Neuronal stem cell (in vitro differentiated cells): Measurements from ENCODE around the gene DUSP22.

Experiments
- DNase-seq: peaks from one replicate; pipeline ENCODE4 v3.0.0-alpha.2; 2013; ENCODE audit warnings: low spot score
- H2AFZ ChIP-seq: one replicate; pipeline ENCODE4 v1.6.1; 2013; ENCODE audit warnings: mild to moderate bottlenecking, low read length, inconsistent platforms
- H2AK5ac ChIP-seq: 2 replicates; pipeline ENCODE4 v1.6.1; 2013; ENCODE audit warnings: low read depth, mild to moderate bottlenecking, inconsistent platforms, low read length, moderate library complexity, mixed read lengths
- H2BK120ac ChIP-seq: 2 replicates; pipeline ENCODE4 v1.6.1; 2013; ENCODE audit warnings: low read depth, mild to moderate bottlenecking, inconsistent platforms, low read length, moderate library complexity, mixed read lengths
- H2BK12ac ChIP-seq: one replicate; pipeline ENCODE4 v1.6.1; 2013; ENCODE audit warnings: low read length, inconsistent platforms
- H2BK15ac ChIP-seq: 2 replicates; pipeline ENCODE4 v1.6.1; 2013; ENCODE audit warnings: mild to moderate bottlenecking, low read length, inconsistent platforms, mixed read lengths
- H2BK5ac ChIP-seq: one replicate; pipeline ENCODE4 v1.6.1; 2013; ENCODE audit warnings: inconsistent platforms, mild to moderate bottlenecking, low read length, moderate library complexity
- H3K14ac ChIP-seq: one replicate; pipeline ENCODE4 v1.6.1; 2013; ENCODE audit warnings: low read length, inconsistent platforms
- H3K18ac ChIP-seq: 2 replicates; pipeline ENCODE4 v1.6.1; 2013; ENCODE audit warnings: low read length, inconsistent platforms
- H3K23ac ChIP-seq: 2 replicates; pipeline ENCODE4 v1.6.1; 2013; ENCODE audit warnings: low read depth, mild to moderate bottlenecking, mixed read lengths, low read length, inconsistent platforms; ENCODE audit not compliant: poor library complexity
- H3K27ac ChIP-seq: replicated peaks from 3 replicates; pipeline ENCODE4 v1.5.1; 2013; ENCODE audit warnings: low read length, inconsistent platforms
- H3K27me3 ChIP-seq, 3 experiments: 2 replicates each; pipeline ENCODE4 v1.6.1; 2013; ENCODE audit warnings: low read length in 3 of 3, mild to moderate bottlenecking in 2 of 3, inconsistent platforms in 1 of 3, low read depth in 1 of 3, mixed read lengths in 1 of 3, moderate library complexity in 1 of 3; ENCODE audit not compliant: control insufficient read depth in 3 of 3, insufficient read depth in 3 of 3
- H3K36me3 ChIP-seq, 2 donors: replicated peaks in 1 of 2; 2 replicates each; pipeline ENCODE4 v1.6.1; 2013; ENCODE audit warnings: low read length in 2 of 2; ENCODE audit not compliant: control insufficient read depth in 2 of 2, insufficient read depth in 2 of 2
- H3K4ac ChIP-seq: 2 replicates; pipeline ENCODE4 v1.6.1; 2013; ENCODE audit warnings: inconsistent platforms, mild to moderate bottlenecking, low read length, moderate library complexity
- H3K4me1 ChIP-seq, 2 donors: 1 replicate in 1 of 2; 2 replicates in 1 of 2; pipeline ENCODE4 v1.6.1; 2013; ENCODE audit warnings: low read length in 2 of 2, low read depth in 1 of 2; ENCODE audit not compliant: control insufficient read depth in 2 of 2, insufficient read depth in 1 of 2
- H3K4me2 ChIP-seq: one replicate; pipeline ENCODE4 v1.6.1; 2013; ENCODE audit warnings: mild to moderate bottlenecking, low read length, inconsistent platforms; ENCODE audit not compliant: insufficient read depth, poor library complexity, severe bottlenecking
- H3K4me3 ChIP-seq, 2 donors: 2 replicates each; pipeline ENCODE4 v1.5.1; 2013; ENCODE audit warnings: low read length in 2 of 2, mild to moderate bottlenecking in 2 of 2, inconsistent platforms in 1 of 2, moderate library complexity in 1 of 2
- H3K79me1 ChIP-seq: one replicate; pipeline ENCODE4 v1.6.1; 2013; ENCODE audit warnings: low read depth, mild to moderate bottlenecking, inconsistent platforms, low read length, moderate library complexity
- H3K9ac ChIP-seq: one replicate; pipeline ENCODE4 v1.6.1; 2013; ENCODE audit warnings: mild to moderate bottlenecking, low read depth, low read length, inconsistent platforms; ENCODE audit not compliant: poor library complexity
- H3K9me3 ChIP-seq, 2 donors: replicated peaks in 1 of 2; 2 replicates each; pipeline versions ENCODE3 to v1.6.1; 2013; ENCODE audit warnings: low read length in 2 of 2, mild to moderate bottlenecking in 2 of 2, inconsistent platforms in 1 of 2, low read depth in 1 of 2, mixed read lengths in 1 of 2, moderate library complexity in 1 of 2; ENCODE audit not compliant: control insufficient read depth in 2 of 2, insufficient read depth in 1 of 2
- H4K8ac ChIP-seq: one replicate; pipeline ENCODE4 v1.6.1; 2013; ENCODE audit warnings: low read depth, mild to moderate bottlenecking, inconsistent platforms, low read length, moderate library complexity
- H4K91ac ChIP-seq: one replicate; pipeline ENCODE4 v1.6.1; 2013; ENCODE audit warnings: low read length, low read depth, mild to moderate bottlenecking, inconsistent platforms; ENCODE audit not compliant: poor library complexity
- WGBS, 2 donors: extraction: QIAGEN DNeasy Blood & Tissue Kit; methylation state at CpG; one replicate each; pipeline ENCODE4 v1.1.7; 2013; ENCODE audit warnings: missing lambda C conversion rate in 2 of 2, mixed read lengths in 1 of 2; ENCODE audit not compliant: insufficient read length in 2 of 2, insufficient replicate concordance in 1 of 2; ENCODE audit errors: extremely low coverage in 2 of 2; 5-methylcytosine and 5-hydroxymethylcytosine counted together

DUSP22 gene

GRCh38 chr6:302760-303159 lies 10.5 kb downstream of the DUSP22 start:
- H2BK5ac ChIP-seq = no peak overlapping the region
- no peaks in the 10 kb centered on the region for H3K27me3 ChIP-seq
- H2BK15ac ChIP-seq = no peak overlapping the region
- no peak overlapping the region for H4K91ac ChIP-seq
- no peak overlapping the region for H3K14ac ChIP-seq
- no peak overlapping the region for H3K4ac ChIP-seq
- H2AK5ac ChIP-seq = no peak overlapping the region
- no peak overlapping the region for H3K9ac ChIP-seq
- no peak for DNase-seq
- no peak overlapping the region for H3K4me2 ChIP-seq
- peaks cover 0 to 55% of the 10 kb centered on the region in 2 donors for H3K9me3 ChIP-seq
- H2BK12ac ChIP-seq = no peak overlapping the region
- H2AFZ ChIP-seq = no peak overlapping the region
- H3K27ac ChIP-seq = no peak overlapping the region
- peaks cover 0 to 12% of the 10 kb centered on the region in 2 donors for H3K4me1 ChIP-seq
- no peak overlapping the region for H3K23ac ChIP-seq
- no peak overlapping the region for H4K8ac ChIP-seq
- H3K18ac ChIP-seq = no peak overlapping the region
- H3K36me3 ChIP-seq = peaks cover 0 to 2% of the 10 kb centered on the region in 2 donors
- H2BK120ac ChIP-seq = no peak overlapping the region
- H3K79me1 ChIP-seq = peaks cover 5% of the 10 kb centered on the region
- H3K4me3 ChIP-seq = no peak overlapping the region
- no CpG with 5 or more reads among the region's 9 CpGs for WGBS, 2 donors

GRCh38 chr6:303263-303662 lies 11.0 kb downstream of the DUSP22 start:
- Histone ChIP-seq H3K4me2 (no peak overlapping the region), H2BK15ac (no peak overlapping the region), H2BK120ac (no peak overlapping the region), H2BK5ac (no peak overlapping the region), H3K4ac (no peak overlapping the region), H3K4me3 (no peak overlapping the region), H3K18ac (no peak overlapping the region), H3K27ac (no peak overlapping the region), H2AK5ac (no peak overlapping the region), H3K14ac (no peak overlapping the region), H3K23ac (no peak overlapping the region), H3K9ac (no peak overlapping the region), H4K91ac (no peak overlapping the region), H2BK12ac (no peak overlapping the region), H3K9me3 (peaks cover 0 to 55% of the 10 kb centered on the region in 2 donors), H2AFZ (no peak overlapping the region), H3K27me3 (no peaks in the 10 kb centered on the region), H3K4me1 (peaks cover 0 to 7% of the 10 kb centered on the region in 2 donors), H3K79me1 (peaks cover 5% of the 10 kb centered on the region), H4K8ac (no peak overlapping the region), H3K36me3 (peaks cover 0 to 2% of the 10 kb centered on the region in 2 donors)
- no peak for DNase-seq
- WGBS, 2 donors = no CpG with 5 or more reads among the region's 9 CpGs

GRCh38 chr6:303948-304558 lies 11.8 kb downstream of the DUSP22 start:
- Histone ChIP-seq H3K23ac (peak overlapping the region; percentile 61), H3K9ac (no peak overlapping the region), H4K8ac (no peak overlapping the region), H2BK15ac (no peak overlapping the region), H3K4me2 (no peak overlapping the region), H2AFZ (no peak overlapping the region), H3K36me3 (peaks cover 0 to 2% of the 10 kb centered on the region in 2 donors), H3K4me3 (peak overlapping the region in 1 of 2 donors; percentile 12), H2BK12ac (no peak overlapping the region), H3K18ac (peak overlapping the region; percentile 8), H3K4ac (no peak overlapping the region), H3K14ac (no peak overlapping the region), H2BK5ac (no peak overlapping the region), H4K91ac (no peak overlapping the region), H2AK5ac (no peak overlapping the region), H2BK120ac (no peak overlapping the region), H3K27me3 (no peaks in the 10 kb centered on the region), H3K79me1 (peaks cover 5% of the 10 kb centered on the region), H3K4me1 (no peaks in the 10 kb centered on the region), H3K9me3 (peaks cover 0 to 55% of the 10 kb centered on the region in 2 donors), H3K27ac (no peak overlapping the region)
- no peak for DNase-seq
- no CpG with 5 or more reads among the region's 21 CpGs for WGBS, 2 donors

GRCh38 chr6:304833-305370 lies 12.6 kb downstream of the DUSP22 start:
- Histone ChIP-seq H2BK120ac (no peak overlapping the region), H3K4ac (no peak overlapping the region), H3K23ac (no peak overlapping the region), H4K8ac (no peak overlapping the region), H3K27me3 (no peaks in the 10 kb centered on the region), H3K36me3 (peaks cover 0 to 2% of the 10 kb centered on the region in 2 donors), H2AK5ac (no peak overlapping the region), H3K18ac (no peak overlapping the region), H2BK12ac (no peak overlapping the region), H3K4me1 (no peaks in the 10 kb centered on the region), H3K4me3 (peak overlapping the region in 1 of 2 donors; percentile 31), H2BK5ac (no peak overlapping the region), H2BK15ac (no peak overlapping the region), H3K9me3 (peaks cover 0 to 53% of the 10 kb centered on the region in 2 donors), H2AFZ (no peak overlapping the region), H3K9ac (no peak overlapping the region), H4K91ac (no peak overlapping the region), H3K4me2 (no peak overlapping the region), H3K27ac (no peak overlapping the region), H3K14ac (no peak overlapping the region), H3K79me1 (peaks cover 5% of the 10 kb centered on the region)
- WGBS, 2 donors = no CpG with 5 or more reads among the region's 8 CpGs
- no peak for DNase-seq
